HFFc6 (cell line): ENCODE results near the gene NES. TPM values are rescaled to one million over a fixed set of nuclear protein-coding genes. Genes with fewer than 3 reads are reported as not detected.

Experiments used
- DNase-seq: peaks from one replicate; pipeline ENCODE4 v3.0.0-alpha.2; 2018
- H3K27ac Mint-ChIP-seq: 2 replicates; pipeline ENCODE4 v1.8.0; 2020; ENCODE audit warnings: mild to moderate bottlenecking, mixed read lengths
- H3K27me3 Mint-ChIP-seq: 2 replicates; pipeline ENCODE4 v1.8.0; 2021; ENCODE audit warnings: mild to moderate bottlenecking, moderate library complexity, mixed read lengths; ENCODE audit not compliant: insufficient read depth
- H3K36me3 Mint-ChIP-seq: 2 replicates; pipeline ENCODE4 v1.8.0; 2021; ENCODE audit warnings: low read depth, mixed read lengths
- H3K4me1 Mint-ChIP-seq: 2 replicates; pipeline ENCODE4 v1.8.0; 2020; ENCODE audit warnings: low read depth, mixed read lengths
- H3K4me3 Mint-ChIP-seq: 2 replicates; pipeline ENCODE4 v1.8.0; 2020; ENCODE audit warnings: mild to moderate bottlenecking, moderate library complexity, mixed read lengths
- H3K9me3 Mint-ChIP-seq: 2 replicates; pipeline ENCODE4 v1.8.0; 2020; ENCODE audit warnings: mild to moderate bottlenecking, mixed read lengths
- CTCF ChIP-seq: fragments of 200-600 bp; sonication (generic); IDR thresholded peaks from 2 replicates; pipeline ENCODE4 v1.5.0; 2021; ENCODE audit warnings: antibody characterized with exemption, mild to moderate bottlenecking
- total RNA-seq, 6 experiments: library from RNA; stranded (reverse); fragmentation: NEBNext Ultra II Directional; extraction: Animal tissue kit (Norgen Biotek cat#: 25700); gene quantifications; 2 replicates in 1 of 6; 3 replicates in 5 of 6; pipeline ENCODE4 v1.2.3, GENCODE V29; 2021

The NES gene
- total RNA-seq, 6 experiments from 2014 or later: 106 to 126 (median 116) TPM

DNA sequence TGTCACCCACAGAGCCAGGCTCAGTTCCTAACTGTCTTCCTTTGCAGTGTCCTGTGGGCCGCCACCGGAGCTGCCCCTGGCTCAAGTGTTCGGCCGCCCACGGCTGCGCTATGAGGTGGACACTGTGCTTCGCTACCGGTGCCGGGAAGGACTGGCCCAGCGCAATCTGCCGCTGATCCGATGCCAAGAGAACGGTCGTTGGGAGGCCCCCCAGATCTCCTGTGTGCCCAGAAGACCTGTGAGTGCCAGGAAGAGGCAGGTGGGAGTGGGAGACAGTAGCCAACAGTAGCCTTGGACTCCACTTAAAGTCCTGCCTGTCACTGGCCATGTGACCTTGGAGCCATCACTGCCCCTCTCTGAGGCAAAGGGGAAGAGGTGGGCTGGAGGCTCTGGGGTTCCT is 18.7 kb downstream of the NES start:
- peaks cover 61% of the 10 kb centered on the region for H3K4me1 Mint-ChIP-seq

GRCh38 chr1:156657741-156658319 is 19.4 kb downstream of the NES start:
- no peak for DNase-seq
- Mint-ChIP-seq H3K9me3 (no peaks in the 10 kb centered on the region), H3K27me3 (peaks cover 27% of the 10 kb centered on the region), H3K36me3 (no peaks in the 10 kb centered on the region), H3K4me1 (peaks cover 54% of the 10 kb centered on the region), H3K4me3 (peak overlapping the region; percentile 79; the same call in 1 of the 2 replicates), H3K27ac (no peak overlapping the region)
- peak; percentile 56; the same call in 1 of the 2 replicates for TF ChIP-seq CTCF

More for the DNA sequence above, 18.7 kb downstream of the NES start:
- Mint-ChIP-seq H3K36me3 (no peaks in the 10 kb centered on the region), H3K9me3 (no peaks in the 10 kb centered on the region), H3K4me3 (no peak overlapping the region), H3K27me3 (peaks cover 23% of the 10 kb centered on the region), H3K27ac (no peak overlapping the region)
- no peak for TF ChIP-seq CTCF
- no peak for DNase-seq

DNA sequence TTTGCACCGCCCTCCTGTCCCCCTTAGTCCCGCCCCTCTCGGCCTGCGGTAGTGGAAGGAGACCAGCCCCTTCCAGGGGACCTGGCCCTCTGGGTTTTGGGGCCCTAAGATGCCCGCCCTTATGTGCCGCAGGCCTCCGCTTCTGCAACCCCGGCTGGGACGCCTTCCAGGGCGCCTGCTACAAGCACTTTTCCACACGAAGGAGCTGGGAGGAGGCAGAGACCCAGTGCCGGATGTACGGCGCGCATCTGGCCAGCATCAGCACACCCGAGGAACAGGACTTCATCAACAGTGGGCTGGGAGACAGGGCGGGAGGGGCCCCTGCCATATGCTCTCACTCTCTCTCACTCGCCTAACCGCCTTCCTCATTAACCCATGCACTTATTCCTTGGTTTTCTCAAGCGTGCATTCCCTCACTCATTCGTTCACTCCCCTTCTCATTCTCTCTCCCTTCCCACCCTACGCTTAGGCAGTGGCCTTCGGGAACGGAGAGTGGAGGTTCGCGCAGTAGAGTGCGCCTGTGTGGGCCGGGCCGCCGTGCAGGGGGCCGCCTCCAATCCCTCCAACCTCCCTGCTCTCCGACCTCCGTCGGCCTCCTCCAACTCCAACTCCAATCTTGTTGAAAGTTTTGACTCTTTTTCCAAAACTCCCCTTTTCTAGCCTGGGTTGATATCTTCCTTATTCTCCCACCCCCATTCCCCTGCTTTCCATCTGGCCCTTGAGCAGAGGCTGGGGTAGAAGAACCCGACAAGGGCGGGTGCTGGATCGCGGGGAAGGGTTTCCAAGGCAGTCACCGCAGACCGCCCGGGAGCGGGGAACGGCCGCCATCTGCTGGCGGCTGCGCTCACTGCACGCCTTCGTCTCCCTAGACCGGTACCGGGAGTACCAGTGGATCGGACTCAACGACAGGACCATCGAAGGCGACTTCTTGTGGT is 20.1 kb downstream of the NES start:
- Mint-ChIP-seq H3K36me3 (no peaks in the 10 kb centered on the region), H3K4me3 (peak overlapping the region; percentile 79), H3K27ac (no peak overlapping the region), H3K4me1 (peaks cover 46% of the 10 kb centered on the region), H3K9me3 (no peaks in the 10 kb centered on the region), H3K27me3 (peaks cover 27% of the 10 kb centered on the region)
- TF ChIP-seq CTCF: peak; percentile 94
- peak; percentile 38 for DNase-seq

GRCh38 chr1:156655904-156656516 is 21.2 kb downstream of the NES start:
- H3K27ac Mint-ChIP-seq: no peak overlapping the region
- H3K4me1 Mint-ChIP-seq: peaks cover 36% of the 10 kb centered on the region
- H3K27me3 Mint-ChIP-seq: peaks cover 32% of the 10 kb centered on the region
- DNase-seq: no peak
- H3K36me3 Mint-ChIP-seq: no peaks in the 10 kb centered on the region
- no peak overlapping the region for H3K4me3 Mint-ChIP-seq
- TF ChIP-seq CTCF: no peak
- no peaks in the 10 kb centered on the region for H3K9me3 Mint-ChIP-seq

DNA sequence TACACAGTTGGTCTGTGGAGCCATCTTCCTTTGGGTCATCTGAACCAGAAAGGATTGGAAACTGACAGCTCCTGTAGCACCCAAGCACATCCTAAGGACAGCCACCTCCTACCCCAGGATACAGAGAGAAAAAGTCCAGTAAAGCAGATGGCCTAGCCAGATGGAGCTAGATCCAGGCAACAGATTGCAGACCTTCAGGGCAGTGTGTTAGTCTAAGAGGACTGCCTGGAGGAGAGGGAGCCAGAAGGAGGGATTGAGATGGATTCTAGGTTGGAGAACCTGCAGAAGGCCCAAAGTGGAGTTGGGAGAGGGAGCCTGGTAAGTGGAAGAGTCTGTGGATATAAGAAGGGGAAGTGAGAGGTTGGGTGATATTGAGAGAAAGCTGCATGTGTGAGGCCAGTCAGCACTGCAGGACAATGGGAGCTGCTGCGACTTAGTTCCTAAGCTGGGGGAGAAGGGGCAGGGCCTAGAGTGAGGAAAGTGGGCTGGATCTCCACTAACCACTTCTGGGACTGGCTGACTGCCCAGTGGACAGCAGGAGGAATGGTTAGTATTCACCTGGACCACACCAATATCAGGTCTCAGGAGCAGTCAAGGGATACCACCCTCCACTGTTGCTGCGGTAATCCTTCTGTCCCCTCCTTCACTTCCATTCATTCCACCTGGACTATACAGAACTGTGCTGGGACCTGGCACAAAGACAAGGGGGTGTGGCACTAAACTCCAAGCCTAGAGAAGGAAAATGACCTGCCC is 21.9 kb downstream of the NES start:
- no peaks in the 10 kb centered on the region for H3K9me3 Mint-ChIP-seq
- DNase-seq: no peak
- no peak for TF ChIP-seq CTCF
- no peak overlapping the region for H3K27ac Mint-ChIP-seq
- peaks cover 29% of the 10 kb centered on the region for H3K4me1 Mint-ChIP-seq
- H3K4me3 Mint-ChIP-seq: no peak overlapping the region
- H3K27me3 Mint-ChIP-seq: peaks cover 38% of the 10 kb centered on the region
- H3K36me3 Mint-ChIP-seq: no peaks in the 10 kb centered on the region
